ENCODE data around the gene TGFBR3L. TPM values are rescaled to one million over a fixed set of nuclear protein-coding genes. Genes with fewer than 3 reads are reported as not detected.

Gene TGFBR3L
- total and polyA plus RNA-seq, 2 of the 13 experiments (the other 11 are each of a cell fraction or from before 2014, with no cell fraction given) = 0.20 to 1.0 TPM

DNA sequence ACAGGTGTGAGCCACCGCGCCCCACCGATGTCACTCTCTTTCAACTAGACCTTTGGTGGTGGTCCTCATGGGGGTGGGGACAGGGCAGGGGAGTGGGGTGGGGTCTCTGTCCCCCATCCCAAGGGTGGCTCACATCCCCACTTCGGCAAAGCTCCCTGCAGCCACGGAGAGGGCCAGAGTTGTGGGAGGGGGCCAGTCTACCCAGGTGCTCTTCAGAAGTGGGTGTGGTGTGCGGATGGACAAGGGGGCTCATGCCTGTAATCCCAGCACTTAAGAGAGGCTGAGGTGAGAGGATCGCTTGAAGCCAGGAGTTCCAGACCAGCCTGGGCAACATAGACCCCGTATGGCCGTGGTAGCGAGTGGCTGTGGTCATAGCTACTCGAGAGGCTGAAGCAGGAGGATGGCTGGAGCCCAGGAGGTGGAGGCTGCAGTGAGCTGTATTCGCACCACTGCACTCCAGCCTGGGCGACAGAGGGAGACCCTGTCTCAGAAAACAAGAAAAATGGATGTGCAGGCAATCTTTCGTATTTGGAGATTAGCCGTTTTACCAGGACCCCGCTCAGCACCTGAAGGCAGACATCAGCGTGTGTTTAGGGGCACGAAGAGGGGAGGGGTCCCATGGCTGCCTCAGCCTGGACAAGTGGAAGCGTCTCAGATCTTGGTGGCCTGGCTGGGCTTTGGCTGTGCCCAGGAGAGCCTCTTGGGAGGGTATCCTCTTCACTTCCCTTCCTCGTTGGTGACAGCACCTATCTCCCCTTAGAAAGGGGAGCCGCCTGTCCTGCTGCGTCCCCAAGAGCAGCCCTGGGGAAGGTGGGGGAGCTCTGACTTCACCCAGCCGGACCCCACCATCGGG, 846 bp downstream of the TGFBR3L start (continued):
- TF ChIP-seq, protein P1, sequence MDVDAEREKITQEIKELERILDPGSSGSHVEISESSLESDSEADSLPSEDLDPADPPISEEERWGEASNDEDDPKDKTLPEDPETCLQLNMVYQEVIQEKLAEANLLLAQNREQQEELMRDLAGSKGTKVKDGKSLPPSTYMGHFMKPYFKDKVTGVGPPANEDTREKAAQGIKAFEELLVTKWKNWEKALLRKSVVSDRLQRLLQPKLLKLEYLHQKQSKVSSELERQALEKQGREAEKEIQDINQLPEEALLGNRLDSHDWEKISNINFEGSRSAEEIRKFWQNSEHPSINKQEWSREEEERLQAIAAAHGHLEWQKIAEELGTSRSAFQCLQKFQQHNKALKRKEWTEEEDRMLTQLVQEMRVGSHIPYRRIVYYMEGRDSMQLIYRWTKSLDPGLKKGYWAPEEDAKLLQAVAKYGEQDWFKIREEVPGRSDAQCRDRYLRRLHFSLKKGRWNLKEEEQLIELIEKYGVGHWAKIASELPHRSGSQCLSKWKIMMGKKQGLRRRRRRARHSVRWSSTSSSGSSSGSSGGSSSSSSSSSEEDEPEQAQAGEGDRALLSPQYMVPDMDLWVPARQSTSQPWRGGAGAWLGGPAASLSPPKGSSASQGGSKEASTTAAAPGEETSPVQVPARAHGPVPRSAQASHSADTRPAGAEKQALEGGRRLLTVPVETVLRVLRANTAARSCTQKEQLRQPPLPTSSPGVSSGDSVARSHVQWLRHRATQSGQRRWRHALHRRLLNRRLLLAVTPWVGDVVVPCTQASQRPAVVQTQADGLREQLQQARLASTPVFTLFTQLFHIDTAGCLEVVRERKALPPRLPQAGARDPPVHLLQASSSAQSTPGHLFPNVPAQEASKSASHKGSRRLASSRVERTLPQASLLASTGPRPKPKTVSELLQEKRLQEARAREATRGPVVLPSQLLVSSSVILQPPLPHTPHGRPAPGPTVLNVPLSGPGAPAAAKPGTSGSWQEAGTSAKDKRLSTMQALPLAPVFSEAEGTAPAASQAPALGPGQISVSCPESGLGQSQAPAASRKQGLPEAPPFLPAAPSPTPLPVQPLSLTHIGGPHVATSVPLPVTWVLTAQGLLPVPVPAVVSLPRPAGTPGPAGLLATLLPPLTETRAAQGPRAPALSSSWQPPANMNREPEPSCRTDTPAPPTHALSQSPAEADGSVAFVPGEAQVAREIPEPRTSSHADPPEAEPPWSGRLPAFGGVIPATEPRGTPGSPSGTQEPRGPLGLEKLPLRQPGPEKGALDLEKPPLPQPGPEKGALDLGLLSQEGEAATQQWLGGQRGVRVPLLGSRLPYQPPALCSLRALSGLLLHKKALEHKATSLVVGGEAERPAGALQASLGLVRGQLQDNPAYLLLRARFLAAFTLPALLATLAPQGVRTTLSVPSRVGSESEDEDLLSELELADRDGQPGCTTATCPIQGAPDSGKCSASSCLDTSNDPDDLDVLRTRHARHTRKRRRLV (CRISPR knock-in tag; IDR thresholded peaks at IDR 0.05) = no peak
- no peak for TF ChIP-seq XRCC5 (optimal IDR thresholded peaks at IDR 0.05; ENCODE audit: low read length)
- TF ChIP-seq ZBTB38 (CRISPR knock-in tag; IDR thresholded peaks at IDR 0.05) = no peak
- TF ChIP-seq JUNB (CRISPR knock-in tag; IDR thresholded peaks at IDR 0.05; ENCODE audit: borderline replicate concordance) = no peak
- 0 out of 2 replicates have a peak, but pooled peaks have one; percentile 8 for TF ChIP-seq REPIN1 (CRISPR knock-in tag; IDR thresholded peaks at IDR 0.05; ENCODE audit: borderline replicate concordance, low read depth)
- no peak for TF ChIP-seq MZF1 (CRISPR knock-in tag; IDR thresholded peaks at IDR 0.05; ENCODE audit: borderline replicate concordance)
- 0 out of 4 replicates have a peak, but pooled peaks of 1 of the 2 experiments have one; percentile 29 for TF ChIP-seq POLR2A (IDR thresholded peaks at IDR 0.05; ENCODE audit: insufficient read depth in 1 of 2, low read depth in 2 of 2, low read length in 2 of 2)
- TF ChIP-seq ZNF562 (CRISPR knock-in tag; IDR thresholded peaks at IDR 0.05; ENCODE audit: borderline replicate concordance) = no peak
- no peak for TF ChIP-seq ZNF329 (CRISPR knock-in tag; IDR thresholded peaks at IDR 0.05; ENCODE audit: low read depth)
- no peak for TF ChIP-seq GTF3A (CRISPR knock-in tag; conservative IDR thresholded peaks at IDR 0.05)
- no peak for TF ChIP-seq ZMYM2 (CRISPR knock-in tag; IDR thresholded peaks at IDR 0.05)
- TF ChIP-seq ZNF768 (CRISPR knock-in tag; IDR thresholded peaks at IDR 0.05) = no peak
- no peak for TF ChIP-seq RAD21 (CRISPR knock-in tag; IDR thresholded peaks at IDR 0.05)
- TF ChIP-seq ERF (CRISPR knock-in tag; IDR thresholded peaks at IDR 0.05) = no peak
- peak; percentile 50; the same call in 1 of the 2 replicates for TF ChIP-seq ZNF605 (CRISPR knock-in tag; IDR thresholded peaks at IDR 0.05)
- no peak for TF ChIP-seq ZBTB1 (CRISPR knock-in tag; IDR thresholded peaks at IDR 0.05; ENCODE audit: borderline replicate concordance)
- TF ChIP-seq ZNF264 (CRISPR knock-in tag; IDR thresholded peaks at IDR 0.05) = no peak
- TF ChIP-seq, protein P2, sequence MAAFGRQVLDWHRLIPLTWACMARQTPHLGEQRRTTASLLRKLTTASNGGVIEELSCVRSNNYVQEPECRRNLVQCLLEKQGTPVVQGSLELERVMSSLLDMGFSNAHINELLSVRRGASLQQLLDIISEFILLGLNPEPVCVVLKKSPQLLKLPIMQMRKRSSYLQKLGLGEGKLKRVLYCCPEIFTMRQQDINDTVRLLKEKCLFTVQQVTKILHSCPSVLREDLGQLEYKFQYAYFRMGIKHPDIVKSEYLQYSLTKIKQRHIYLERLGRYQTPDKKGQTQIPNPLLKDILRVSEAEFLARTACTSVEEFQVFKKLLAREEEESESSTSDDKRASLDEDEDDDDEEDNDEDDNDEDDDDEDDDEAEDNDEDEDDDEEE (CRISPR knock-in tag; IDR thresholded peaks at IDR 0.05) = 0 out of 2 replicates have a peak, but pooled peaks have one; percentile 14
- TF ChIP-seq, protein P3, sequence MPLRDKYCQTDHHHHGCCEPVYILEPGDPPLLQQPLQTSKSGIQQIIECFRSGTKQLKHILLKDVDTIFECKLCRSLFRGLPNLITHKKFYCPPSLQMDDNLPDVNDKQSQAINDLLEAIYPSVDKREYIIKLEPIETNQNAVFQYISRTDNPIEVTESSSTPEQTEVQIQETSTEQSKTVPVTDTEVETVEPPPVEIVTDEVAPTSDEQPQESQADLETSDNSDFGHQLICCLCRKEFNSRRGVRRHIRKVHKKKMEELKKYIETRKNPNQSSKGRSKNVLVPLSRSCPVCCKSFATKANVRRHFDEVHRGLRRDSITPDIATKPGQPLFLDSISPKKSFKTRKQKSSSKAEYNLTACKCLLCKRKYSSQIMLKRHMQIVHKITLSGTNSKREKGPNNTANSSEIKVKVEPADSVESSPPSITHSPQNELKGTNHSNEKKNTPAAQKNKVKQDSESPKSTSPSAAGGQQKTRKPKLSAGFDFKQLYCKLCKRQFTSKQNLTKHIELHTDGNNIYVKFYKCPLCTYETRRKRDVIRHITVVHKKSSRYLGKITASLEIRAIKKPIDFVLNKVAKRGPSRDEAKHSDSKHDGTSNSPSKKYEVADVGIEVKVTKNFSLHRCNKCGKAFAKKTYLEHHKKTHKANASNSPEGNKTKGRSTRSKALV (CRISPR knock-in tag; IDR thresholded peaks at IDR 0.05) = no peak
- no peak for TF ChIP-seq TCF12 (IDR thresholded peaks at IDR 0.05)
- TF ChIP-seq TCF12 (CRISPR knock-in tag; IDR thresholded peaks at IDR 0.05) = no peak
- TF ChIP-seq, protein P4, sequence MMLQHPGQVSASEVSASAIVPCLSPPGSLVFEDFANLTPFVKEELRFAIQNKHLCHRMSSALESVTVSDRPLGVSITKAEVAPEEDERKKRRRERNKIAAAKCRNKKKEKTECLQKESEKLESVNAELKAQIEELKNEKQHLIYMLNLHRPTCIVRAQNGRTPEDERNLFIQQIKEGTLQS (CRISPR knock-in tag; IDR thresholded peaks at IDR 0.05) = no peak
- TF ChIP-seq ZSCAN12 (CRISPR knock-in tag; IDR thresholded peaks at IDR 0.05) = no peak

Measured in HepG2 (cell line).